Right atrium auricular region (tissue), 2 donors: Measurements from ENCODE around the gene OSBPL7. TPM values are rescaled to one million over a fixed set of nuclear protein-coding genes. Genes with fewer than 3 reads are reported as not detected.

ENCODE experiments used
- DNase-seq: peaks from one replicate; pipeline ENCODE4 v3.0.0-alpha.2; 2019; ENCODE audit warnings: low spot score
- H3K27ac ChIP-seq, 2 donors: fragments of 200-600 bp; sonication (generic); 1 replicate in 1 of 2; 2 replicates in 1 of 2; pipeline ENCODE4 v1.5.1; 2016 to 2019
- H3K27me3 ChIP-seq, 2 donors: fragments of 200-600 bp; sonication (generic); one replicate each; pipeline versions ENCODE4 v1.5.1 to v1.6.0; 2017 to 2019
- H3K36me3 ChIP-seq: fragments of 200-600 bp; sonication (generic); one replicate; pipeline ENCODE4 v1.5.1; 2016
- H3K4me1 ChIP-seq, 2 donors: fragments of 200-600 bp; sonication (generic); one replicate each; pipeline versions ENCODE4 v1.5.1 to v1.6.0; 2017 to 2019
- H3K4me3 ChIP-seq, 2 donors: fragments of 200-600 bp; sonication (generic); 1 replicate in 1 of 2; 2 replicates in 1 of 2; pipeline ENCODE4 v1.5.1; 2017 to 2019; ENCODE audit warnings: mild to moderate bottlenecking in 1 of 2, moderate library complexity in 1 of 2
- H3K9me3 ChIP-seq, 2 donors: fragments of 200-600 bp; sonication (generic); one replicate each; pipeline ENCODE4 v1.5.1; 2019
- CTCF ChIP-seq, 2 donors: fragments of 200-600 bp; sonication (generic); IDR thresholded peaks; one replicate each; pipeline ENCODE4 v1.5.1; 2019; ENCODE audit warnings: antibody characterized with exemption in 2 of 2
- total RNA-seq, 2 donors: library from RNA; depleted of rRNA; stranded (reverse); fragments of >200 nt; gene quantifications; one replicate each; pipeline ENCODE4 v1.1.0, GENCODE V29; 2016

OSBPL7 gene
- total RNA-seq, 2 donors from 2014 or later, result 2.3 to 3.6 TPM

GRCh38 chr17:47840742-47841487 is 19.3 kb upstream of the OSBPL7 start, which contains the start of gene SCRN2:
TSS of gene SCRN2 (minus strand) at chr17:47841273. CDS start at chr17:47840843, 430 bp downstream.
- H3K27me3 ChIP-seq, result no peaks in the 10 kb centered on the region
- peaks cover 0 to 27% of the 10 kb centered on the region in 2 donors for H3K4me1 ChIP-seq
- peak within 1 kb of the TSS; percentile 71 to 74 for H3K27ac ChIP-seq

GRCh38 chr17:47840001-47840741 is 18.6 kb upstream of the OSBPL7 start:
- H3K4me3 ChIP-seq, result peak overlapping the region; percentile 68 to 81
- H3K27me3 ChIP-seq, result no peaks in the 10 kb centered on the region
- H3K9me3 ChIP-seq, result no peaks in the 10 kb centered on the region
- TF ChIP-seq CTCF (IDR thresholded peaks at IDR 0.05), result no peak
- peaks cover 5% of the 10 kb centered on the region for H3K36me3 ChIP-seq
- peak overlapping the region; percentile 71 to 74 for H3K27ac ChIP-seq
- no peak for DNase-seq
- peaks cover 0 to 27% of the 10 kb centered on the region in 2 donors for H3K4me1 ChIP-seq

More at GRCh38 chr17:47840742-47841487, 19.3 kb upstream of the OSBPL7 start, which contains the start of gene SCRN2:
- Histone ChIP-seq H3K9me3 (no peaks in the 10 kb centered on the region), H3K36me3 (peaks cover 5% of the 10 kb centered on the region), H3K4me3 (peak within 1 kb of the TSS; percentile 68 to 81)
- peak; percentile 97 to 98 for TF ChIP-seq CTCF (IDR thresholded peaks at IDR 0.05)
- peak; percentile 93 for DNase-seq

- no peak for DNase-seq
- Histone ChIP-seq H3K9me3 (no peaks in the 10 kb centered on the region), H3K4me1 (peaks cover 0 to 27% of the 10 kb centered on the region in 2 donors), H3K27me3 (no peaks in the 10 kb centered on the region), H3K27ac (no peak overlapping the region), H3K36me3 (peaks cover 5% of the 10 kb centered on the region), H3K4me3 (no peak overlapping the region)
- no peak for TF ChIP-seq CTCF (IDR thresholded peaks at IDR 0.05)
Observed at GRCh38 chr17:47839071-47839470, 17.5 kb upstream of the OSBPL7 start.

GRCh38 chr17:47838636-47839035 is 17.0 kb upstream of the OSBPL7 start:
- Histone ChIP-seq H3K27ac (no peak overlapping the region), H3K4me3 (no peak overlapping the region), H3K27me3 (no peaks in the 10 kb centered on the region), H3K36me3 (peaks cover 5% of the 10 kb centered on the region), H3K4me1 (peaks cover 0 to 27% of the 10 kb centered on the region in 2 donors), H3K9me3 (no peaks in the 10 kb centered on the region)
- no peak for DNase-seq
- TF ChIP-seq CTCF (IDR thresholded peaks at IDR 0.05), result no peak

- Histone ChIP-seq H3K4me1 (peaks cover 0 to 27% of the 10 kb centered on the region in 2 donors), H3K36me3 (peaks cover 5% of the 10 kb centered on the region), H3K27me3 (no peaks in the 10 kb centered on the region), H3K27ac (no peak overlapping the region), H3K4me3 (no peak overlapping the region), H3K9me3 (no peaks in the 10 kb centered on the region)
- DNase-seq, result no peak
- no peak for TF ChIP-seq CTCF (IDR thresholded peaks at IDR 0.05)
Observed at GRCh38 chr17:47837401-47838039, 15.9 kb upstream of the OSBPL7 start.
